Suprapubic skin (tissue), 4 donors: ENCODE data around the gene AIG1. TPM values are rescaled to one million over a fixed set of nuclear protein-coding genes. Genes with fewer than 3 reads are reported as not detected.

ENCODE experiments used
- DNase-seq, 2 donors: peaks; one replicate each; pipeline ENCODE4 v3.0.0-alpha.2; 2019; ENCODE audit warnings: low spot score in 2 of 2
- H3K27ac ChIP-seq: fragments of 200-600 bp; sonication (generic); one replicate; pipeline ENCODE4 v1.5.1; 2019
- H3K27me3 ChIP-seq: fragments of 200-600 bp; sonication (generic); one replicate; pipeline ENCODE4 v1.5.1; 2019
- H3K36me3 ChIP-seq: fragments of 200-600 bp; sonication (generic); one replicate; pipeline ENCODE4 v1.5.1; 2019
- H3K4me1 ChIP-seq: fragments of 200-600 bp; sonication (generic); one replicate; pipeline ENCODE4 v1.5.1; 2019
- H3K4me3 ChIP-seq: fragments of 200-600 bp; sonication (generic); one replicate; pipeline ENCODE4 v1.5.1; 2019; ENCODE audit warnings: mild to moderate bottlenecking
- H3K9me3 ChIP-seq: fragments of 200-600 bp; sonication (generic); one replicate; pipeline ENCODE4 v1.5.1; 2019
- EP300 ChIP-seq: sonication (generic); formaldehyde crosslinking; IDR thresholded peaks from one replicate; pipeline ENCODE4 v1.6.1; 2017; ENCODE audit warnings: antibody characterized with exemption
- POLR2A ChIP-seq, 2 donors: fragments of 450-650 bp; IDR thresholded peaks; one replicate each; pipeline ENCODE4 v1.6.1; 2017; ENCODE audit warnings: antibody characterized with exemption in 2 of 2, mild to moderate bottlenecking in 2 of 2, moderate library complexity in 2 of 2
- POLR2AphosphoS5 ChIP-seq, 3 donors: sonication (generic); formaldehyde crosslinking; IDR thresholded peaks; one replicate each; pipeline ENCODE4 v1.6.1; 2017; ENCODE audit warnings: antibody characterized with exemption in 3 of 3
- WGBS: methylation state at CpG from one replicate; pipeline ENCODE4 v1.1.5; 2018; 5-methylcytosine and 5-hydroxymethylcytosine counted together
- total RNA-seq, 4 donors: library from RNA; depleted of rRNA; stranded (reverse); fragments of >200 nt; gene quantifications; one replicate each; pipeline ENCODE4 v1.1.0, GENCODE V29; 2016
- TF ChIP-seq, protein P1 (sequence below), 2 donors: fragments of 200-600 bp in 1 of 2; fragments of 450-650 bp in 1 of 2; sonication (generic) in 1 of 2; IDR thresholded peaks; one replicate each; pipeline ENCODE4 v1.5.1; 2016 to 2019; ENCODE audit warnings: antibody characterized with exemption in 2 of 2, mild to moderate bottlenecking in 1 of 2, moderate library complexity in 1 of 2

The AIG1 gene
- total RNA-seq, 4 donors from 2014 or later, result 14.5 to 22.1 (median 19.7) TPM

DNA sequence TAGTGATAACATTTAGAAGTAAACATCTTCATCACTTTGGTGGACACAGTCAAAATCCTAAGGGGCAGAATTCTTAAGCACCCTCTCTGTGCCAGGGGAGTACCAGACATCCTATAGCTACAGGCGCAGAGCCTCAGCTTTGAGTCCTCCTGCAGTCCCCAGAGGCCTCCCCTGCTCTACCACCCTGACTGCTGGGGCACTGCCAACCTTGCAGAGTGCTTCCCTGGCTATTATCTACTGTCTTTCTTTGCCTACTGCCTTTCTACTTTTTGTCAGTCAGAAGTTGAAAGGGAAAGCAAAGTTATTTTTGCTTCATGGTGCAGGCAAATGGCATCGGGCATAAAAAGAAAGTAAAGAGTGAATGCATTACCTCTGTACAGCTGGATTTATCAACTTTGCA, 80.1 kb downstream of the AIG1 start:
- no peaks in the 10 kb centered on the region for H3K9me3 ChIP-seq
- no peak overlapping the region for H3K27ac ChIP-seq
- H3K27me3 ChIP-seq, result no peaks in the 10 kb centered on the region
- no peak overlapping the region for H3K4me3 ChIP-seq
- no peaks in the 10 kb centered on the region for H3K4me1 ChIP-seq
- H3K36me3 ChIP-seq, result no peaks in the 10 kb centered on the region
- 72% methylated on average over 2 of the region's 2 CpGs for WGBS
- no peak for TF ChIP-seq EP300
- TF ChIP-seq POLR2A (IDR thresholded peaks at IDR 0.05), result no peak
- TF ChIP-seq, protein P1, sequence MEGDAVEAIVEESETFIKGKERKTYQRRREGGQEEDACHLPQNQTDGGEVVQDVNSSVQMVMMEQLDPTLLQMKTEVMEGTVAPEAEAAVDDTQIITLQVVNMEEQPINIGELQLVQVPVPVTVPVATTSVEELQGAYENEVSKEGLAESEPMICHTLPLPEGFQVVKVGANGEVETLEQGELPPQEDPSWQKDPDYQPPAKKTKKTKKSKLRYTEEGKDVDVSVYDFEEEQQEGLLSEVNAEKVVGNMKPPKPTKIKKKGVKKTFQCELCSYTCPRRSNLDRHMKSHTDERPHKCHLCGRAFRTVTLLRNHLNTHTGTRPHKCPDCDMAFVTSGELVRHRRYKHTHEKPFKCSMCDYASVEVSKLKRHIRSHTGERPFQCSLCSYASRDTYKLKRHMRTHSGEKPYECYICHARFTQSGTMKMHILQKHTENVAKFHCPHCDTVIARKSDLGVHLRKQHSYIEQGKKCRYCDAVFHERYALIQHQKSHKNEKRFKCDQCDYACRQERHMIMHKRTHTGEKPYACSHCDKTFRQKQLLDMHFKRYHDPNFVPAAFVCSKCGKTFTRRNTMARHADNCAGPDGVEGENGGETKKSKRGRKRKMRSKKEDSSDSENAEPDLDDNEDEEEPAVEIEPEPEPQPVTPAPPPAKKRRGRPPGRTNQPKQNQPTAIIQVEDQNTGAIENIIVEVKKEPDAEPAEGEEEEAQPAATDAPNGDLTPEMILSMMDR (IDR thresholded peaks at IDR 0.05), result no peak
- no peak for TF ChIP-seq POLR2AphosphoS5 (IDR thresholded peaks at IDR 0.05)
- no peak for DNase-seq

DNA sequence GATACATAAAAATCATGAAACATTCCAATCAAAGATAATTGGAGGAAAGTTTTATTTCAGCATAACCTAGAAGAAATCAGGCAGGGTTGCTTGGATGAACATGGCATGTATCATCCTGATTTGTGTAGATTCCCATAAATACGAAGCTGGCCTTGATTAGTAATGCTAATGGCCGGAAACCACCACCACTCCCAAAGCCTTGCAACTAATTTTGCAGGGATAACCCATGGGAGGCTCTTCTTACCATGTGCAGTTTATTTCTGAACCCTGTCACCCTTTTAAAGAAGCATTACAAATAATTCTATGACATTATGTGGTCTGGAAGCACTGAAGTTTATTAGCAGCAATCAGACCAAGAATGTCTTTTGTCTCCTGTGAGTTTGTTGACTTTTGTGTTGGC, 80.8 kb downstream of the AIG1 start:
- no peaks in the 10 kb centered on the region for H3K36me3 ChIP-seq
- H3K9me3 ChIP-seq, result no peaks in the 10 kb centered on the region
- TF ChIP-seq POLR2A (IDR thresholded peaks at IDR 0.05) (no peak), POLR2AphosphoS5 (IDR thresholded peaks at IDR 0.05) (no peak), EP300 (no peak)
- TF ChIP-seq, protein P1 (IDR thresholded peaks at IDR 0.05), result no peak
- WGBS, result 60% methylated on average over 2 of the region's 2 CpGs
- no peak overlapping the region for H3K4me3 ChIP-seq
- H3K27ac ChIP-seq, result no peak overlapping the region
- H3K27me3 ChIP-seq, result no peaks in the 10 kb centered on the region
- no peak for DNase-seq
- H3K4me1 ChIP-seq, result no peaks in the 10 kb centered on the region

DNA sequence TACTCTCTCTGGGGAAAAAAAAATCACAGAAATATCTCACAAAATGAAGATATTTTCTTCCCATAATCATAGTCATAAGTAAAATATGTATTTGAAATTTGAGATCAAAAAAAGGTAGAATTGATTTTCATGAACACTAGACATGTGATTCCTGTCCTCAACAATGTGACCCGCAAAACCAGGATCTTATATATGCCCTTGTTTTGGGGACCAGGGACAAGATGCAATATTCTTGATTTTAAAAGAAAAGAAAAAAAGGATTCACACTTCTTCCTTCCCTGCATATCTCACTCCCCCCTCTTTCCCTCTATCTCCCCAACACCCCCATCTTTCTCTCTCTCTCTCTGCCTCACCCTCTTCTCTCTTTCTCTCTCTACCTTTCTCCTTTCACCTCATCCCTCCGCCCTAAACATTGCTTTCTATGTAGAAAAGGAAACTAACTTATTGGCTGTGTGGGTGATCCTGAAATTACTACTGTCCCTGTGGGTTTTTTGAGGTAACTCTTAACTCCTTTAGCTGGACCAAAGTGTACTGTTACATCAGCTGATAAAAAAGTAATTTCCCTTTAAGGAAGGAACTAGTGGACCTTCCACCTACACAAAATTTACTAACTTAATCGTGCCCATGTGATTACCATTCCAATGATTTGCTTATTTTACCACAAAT, 85.6 kb downstream of the AIG1 start:
- DNase-seq, result no peak
- Histone ChIP-seq H3K36me3 (no peaks in the 10 kb centered on the region), H3K27ac (no peak overlapping the region), H3K9me3 (no peaks in the 10 kb centered on the region), H3K4me3 (no peak overlapping the region), H3K27me3 (no peaks in the 10 kb centered on the region), H3K4me1 (no peaks in the 10 kb centered on the region)
- TF ChIP-seq EP300, result no peak
- TF ChIP-seq POLR2AphosphoS5 (IDR thresholded peaks at IDR 0.05), result no peak
- no peak for TF ChIP-seq POLR2A (IDR thresholded peaks at IDR 0.05)
- TF ChIP-seq, protein P1 (IDR thresholded peaks at IDR 0.05), result no peak
- WGBS, result 89% methylated on average over 3 of the region's 3 CpGs

DNA sequence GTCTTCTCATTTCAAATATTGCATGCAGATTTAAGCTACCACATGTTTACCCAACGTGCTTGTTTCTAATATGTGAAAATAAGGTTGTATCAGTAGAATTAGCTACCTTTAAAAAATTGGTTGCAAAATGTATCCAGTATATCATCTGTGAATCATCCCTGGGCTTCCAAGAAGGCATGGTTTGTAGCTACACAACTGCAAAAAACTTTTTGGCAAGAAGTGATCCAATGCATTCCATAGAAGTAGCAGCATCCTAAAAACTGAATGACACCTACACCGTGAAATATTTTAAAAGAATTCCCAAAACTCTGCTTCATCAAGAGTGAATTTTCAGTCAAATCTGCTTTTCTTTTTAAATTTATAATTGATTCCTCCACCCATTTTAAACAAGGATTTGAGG, 89.1 kb downstream of the AIG1 start:
- Histone ChIP-seq H3K4me1 (no peaks in the 10 kb centered on the region), H3K4me3 (no peak overlapping the region), H3K27me3 (no peaks in the 10 kb centered on the region), H3K27ac (no peak overlapping the region), H3K36me3 (no peaks in the 10 kb centered on the region), H3K9me3 (no peaks in the 10 kb centered on the region)
- DNase-seq, result no peak
- 39% methylated on average over 2 of the region's 2 CpGs for WGBS
- TF ChIP-seq POLR2AphosphoS5 (IDR thresholded peaks at IDR 0.05) (no peak), EP300 (no peak), POLR2A (IDR thresholded peaks at IDR 0.05) (no peak)
- TF ChIP-seq, protein P1 (IDR thresholded peaks at IDR 0.05), result no peak

DNA sequence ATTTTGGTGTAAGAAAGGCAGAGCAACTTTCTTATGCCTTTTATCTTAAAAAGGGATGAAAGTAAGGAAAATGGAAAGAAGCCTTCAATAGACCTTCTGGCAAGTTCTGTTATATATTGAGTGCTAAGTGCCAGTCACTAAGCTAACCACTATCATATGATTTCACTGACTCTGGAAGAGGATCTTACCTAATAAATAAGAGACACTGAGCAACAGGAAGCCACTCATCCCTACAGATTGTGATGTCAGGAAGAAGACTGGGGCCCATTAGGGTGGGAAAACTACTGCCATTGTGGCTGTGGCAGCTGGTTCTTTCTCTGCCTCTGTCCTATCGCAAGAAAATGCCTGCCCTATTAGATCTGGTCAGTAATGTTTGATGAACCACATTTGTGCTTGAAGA, 89.6 kb downstream of the AIG1 start:
- no peak for TF ChIP-seq EP300
- TF ChIP-seq POLR2A (IDR thresholded peaks at IDR 0.05), result no peak
- TF ChIP-seq, protein P1 (IDR thresholded peaks at IDR 0.05), result no peak
- TF ChIP-seq POLR2AphosphoS5 (IDR thresholded peaks at IDR 0.05), result no peak
- Histone ChIP-seq H3K27me3 (no peaks in the 10 kb centered on the region), H3K9me3 (no peaks in the 10 kb centered on the region), H3K4me3 (no peak overlapping the region), H3K4me1 (no peaks in the 10 kb centered on the region), H3K36me3 (no peaks in the 10 kb centered on the region), H3K27ac (no peak overlapping the region)
- 94% methylated on average over 1 of the region's 1 CpG for WGBS
- no peak for DNase-seq
